GM18498 (cell line): ENCODE results near the gene RPL29.
A peak's percentile ranks its signal among the peaks of the same experiment; 100 is the strongest.
"Not testable (repeated sequence)": the region's sequence is repeated elsewhere in the genome, so short reads cannot be mapped to it uniquely, and the experiment has no call there.

ENCODE experiments used
- ATAC-seq: cut with Tn5 transposase; IDR thresholded peaks from one replicate; pipeline ENCODE4 v1.9.1; 2021; ENCODE audit warnings: mild to moderate bottlenecking, moderate library complexity; ENCODE audit not compliant: unreplicated experiment

The RPL29 gene

DNA sequence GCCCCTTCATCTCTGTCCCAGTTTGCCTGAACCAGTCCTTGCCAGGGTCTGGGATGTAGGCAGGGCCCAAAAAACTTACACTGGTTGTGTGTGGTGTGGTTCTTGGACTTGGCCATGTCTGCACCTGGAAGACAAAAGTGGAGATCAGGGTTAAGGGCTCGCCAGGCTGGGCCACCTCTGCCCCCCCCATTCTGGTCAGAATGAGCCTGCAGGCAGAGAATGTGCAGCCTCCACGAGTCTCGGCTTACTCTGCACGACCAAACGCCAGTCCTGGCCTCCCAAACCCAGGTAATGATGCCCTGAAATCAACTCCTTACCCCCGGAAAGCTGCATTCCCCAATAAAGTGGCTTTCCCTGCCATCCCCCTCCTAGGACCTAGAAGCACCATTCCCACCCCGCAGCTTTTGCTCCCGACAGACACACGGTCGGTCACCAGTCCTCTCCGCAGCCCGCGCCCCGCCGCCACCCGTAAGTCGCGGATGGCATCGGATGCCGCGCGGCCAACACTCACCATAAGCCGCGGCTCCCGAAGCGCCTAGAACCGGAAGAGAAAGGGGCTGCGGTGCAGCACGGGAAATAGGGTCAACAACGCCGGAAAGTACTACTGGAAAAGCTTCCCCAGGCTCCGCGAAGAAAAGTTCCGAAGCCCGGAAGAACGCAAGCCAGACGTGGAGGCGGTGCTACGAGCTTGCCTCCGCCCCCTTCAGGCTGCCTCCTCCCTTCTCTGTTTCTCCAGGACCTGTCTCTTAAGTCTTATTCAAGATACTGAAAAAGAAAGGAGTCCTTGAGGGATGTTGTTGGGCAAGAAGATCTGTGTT is at the start of gene RPL29:
Gene RPL29, minus strand, starts transcription at position 550 of the 818 bp plus-strand sequence. Its CDS starts 434 bp downstream, at position 116.
- ATAC-seq = peak; percentile 86

- no peak for ATAC-seq
Observed at GRCh38 chr3:52044869-52045619, 49.3 kb upstream of the RPL29 start.

- ATAC-seq = no peak
Observed at GRCh38 chr3:52043750-52044149, 48.1 kb upstream of the RPL29 start.

GRCh38 chr3:52043039-52043438 is 47.3 kb upstream of the RPL29 start:
- not testable (repeated sequence) for ATAC-seq

DNA sequence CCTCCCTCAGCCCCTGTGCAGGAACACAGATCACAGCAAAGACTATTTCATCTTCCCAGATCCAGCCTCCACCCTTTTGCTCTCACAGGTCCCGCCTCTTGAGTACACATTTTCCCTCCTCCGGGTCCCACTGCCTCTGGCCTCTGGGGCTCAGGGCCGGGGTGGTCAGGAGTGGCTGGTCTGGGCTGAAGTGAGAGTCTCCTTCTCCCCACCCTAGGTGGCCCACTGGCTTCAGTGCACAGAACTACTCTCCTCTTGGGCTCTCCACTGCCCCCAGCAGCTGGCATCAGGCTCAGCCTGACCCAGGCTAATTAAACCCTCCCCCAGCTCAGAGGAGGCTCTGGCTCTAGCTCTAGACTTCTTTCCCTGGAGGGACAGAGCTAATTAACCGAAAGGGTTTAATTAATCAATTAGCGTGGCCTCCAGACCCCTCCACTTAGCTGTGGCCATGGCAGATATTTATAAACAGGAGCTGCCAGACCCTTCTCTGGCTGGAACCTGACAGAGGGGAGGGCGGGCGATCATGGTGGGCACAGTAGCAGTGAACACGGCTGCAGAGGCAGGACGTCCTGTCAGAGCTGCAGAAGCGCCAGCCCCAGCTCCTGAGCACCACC is 45.5 kb upstream of the RPL29 start:
- no peak for ATAC-seq

DNA sequence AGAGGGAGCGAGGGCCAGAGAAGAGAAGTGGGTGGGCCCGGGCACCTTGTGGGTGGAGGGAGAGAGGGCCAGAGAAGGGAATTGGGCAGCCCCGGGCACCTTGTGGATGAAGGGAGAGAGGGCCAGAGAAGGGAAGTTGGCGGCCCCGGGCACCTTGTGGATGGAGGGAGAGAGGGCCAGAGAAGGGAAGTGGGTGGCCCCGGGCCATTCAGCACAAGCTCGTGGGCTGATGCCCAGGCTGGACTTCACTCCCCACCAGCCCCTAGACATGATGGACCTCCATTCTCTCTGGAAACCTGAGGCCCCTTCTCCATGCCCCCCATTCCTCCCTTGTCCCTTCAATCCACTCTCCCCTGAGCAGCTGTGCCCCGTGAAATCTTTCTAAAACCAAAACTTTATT is 44.9 kb upstream of the RPL29 start:
- ATAC-seq = no peak

GRCh38 chr3:52039846-52040245 is 44.2 kb upstream of the RPL29 start:
- ATAC-seq = no peak

DNA sequence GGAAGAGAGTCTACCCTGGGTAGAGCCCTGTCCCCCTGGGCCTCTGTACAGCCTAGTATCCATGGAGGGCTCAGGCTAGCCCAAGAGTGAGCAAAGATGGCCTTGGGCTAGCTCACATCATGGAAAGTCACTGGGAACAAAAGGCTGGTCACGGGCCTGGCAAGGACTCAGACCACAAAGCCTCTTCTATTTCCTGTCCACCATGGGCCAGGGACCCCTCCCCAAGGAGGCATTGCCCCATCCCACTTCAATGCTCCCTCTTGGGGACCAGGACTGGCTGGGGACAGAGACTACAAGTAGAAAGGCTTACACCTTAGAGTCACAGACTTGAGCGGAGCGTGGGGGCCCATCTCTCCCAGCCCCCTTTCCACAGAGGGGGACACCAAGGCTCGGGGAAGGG is 43.7 kb upstream of the RPL29 start:
- no peak for ATAC-seq

DNA sequence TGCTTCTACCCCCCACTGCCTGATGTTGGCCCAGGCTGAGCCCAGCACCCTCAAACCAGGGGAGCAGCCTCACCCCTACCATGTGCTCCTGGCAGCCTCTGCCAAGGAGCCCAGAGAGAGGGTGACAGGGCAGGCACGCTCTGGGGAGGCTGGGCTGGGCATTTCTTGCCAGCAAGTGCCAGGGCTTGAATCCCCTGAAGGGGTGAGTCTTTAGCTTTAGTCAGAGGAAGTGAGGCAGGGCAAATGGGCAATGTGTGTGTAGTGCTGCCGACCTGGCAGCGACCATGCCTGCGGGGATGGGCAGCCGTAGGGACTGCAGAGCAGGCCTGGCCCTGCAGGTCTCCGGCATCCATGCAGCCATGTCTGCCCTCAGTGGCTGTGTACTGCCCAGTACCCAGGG is 42.5 kb upstream of the RPL29 start:
- ATAC-seq = no peak

GRCh38 chr3:52037291-52037690 is 41.6 kb upstream of the RPL29 start:
- ATAC-seq = no peak

- no peak for ATAC-seq
Observed at GRCh38 chr3:52036829-52037228, 41.1 kb upstream of the RPL29 start.

- ATAC-seq = peak; percentile 76
Observed at GRCh38 chr3:52036222-52036694, 40.6 kb upstream of the RPL29 start.

DNA sequence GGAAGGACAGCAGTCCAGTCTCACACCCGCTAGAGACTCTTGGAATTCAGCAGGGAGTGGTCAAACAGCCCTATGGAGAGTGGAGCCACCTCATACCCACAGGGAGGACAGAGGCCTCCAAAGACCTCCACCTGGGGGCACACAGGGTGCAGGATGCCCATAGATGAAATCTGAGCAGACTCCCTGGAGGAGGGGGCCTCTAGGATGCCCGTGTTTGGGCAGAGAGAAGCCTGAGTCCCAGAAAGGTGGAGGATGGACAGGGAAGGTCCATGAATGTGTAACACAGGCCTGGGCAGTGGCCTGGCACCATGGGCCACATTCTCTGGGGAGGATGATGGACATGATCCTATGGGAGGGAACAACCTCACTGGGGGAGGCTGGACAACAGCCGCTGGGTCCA is 39.0 kb upstream of the RPL29 start:
- ATAC-seq = no peak

- no peak for ATAC-seq
Observed at GRCh38 chr3:52034212-52034611, 38.5 kb upstream of the RPL29 start.

GRCh38 chr3:52033748-52034147 is 38.1 kb upstream of the RPL29 start:
- ATAC-seq = not testable (repeated sequence)

DNA sequence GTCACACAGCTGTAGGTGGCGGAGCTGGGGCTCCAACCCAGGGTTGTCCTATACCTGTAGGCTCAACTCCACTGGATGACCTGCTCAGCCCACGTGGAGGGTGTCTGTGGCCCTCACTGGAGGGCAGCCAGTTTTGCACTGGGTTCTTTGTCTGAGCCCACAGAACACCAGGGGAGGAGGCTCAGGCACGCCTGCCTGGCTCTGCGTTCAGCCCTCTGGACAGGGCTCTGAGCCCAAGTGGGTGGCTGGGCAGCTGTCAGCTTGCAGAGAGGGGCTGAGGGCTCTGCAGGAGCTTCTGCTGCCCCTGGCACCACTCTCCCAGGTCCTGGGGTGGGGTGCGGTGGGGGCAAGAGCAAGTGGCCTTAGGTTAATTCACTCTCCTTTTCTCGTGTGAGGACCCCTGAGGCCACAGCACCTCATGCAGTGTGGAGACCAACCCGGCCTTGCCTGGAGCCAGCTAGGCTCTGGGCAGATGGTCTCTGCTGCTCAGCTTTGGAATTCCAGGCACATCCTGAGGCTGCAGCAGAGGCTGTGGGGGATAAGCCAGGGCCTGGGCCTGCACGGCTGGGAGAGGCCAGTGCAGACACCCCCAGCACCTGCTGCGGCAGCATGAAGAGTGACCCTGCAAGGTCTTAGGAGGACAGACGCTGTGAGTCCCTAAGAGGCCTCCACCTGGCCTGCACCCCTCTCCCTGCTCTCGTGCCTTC is 37.2 kb upstream of the RPL29 start:
- no peak for ATAC-seq

- no peak for ATAC-seq
Observed at GRCh38 chr3:52031896-52032295, 36.2 kb upstream of the RPL29 start.

GRCh38 chr3:52030714-52031310 is 35.1 kb upstream of the RPL29 start:
- ATAC-seq = no peak

DNA sequence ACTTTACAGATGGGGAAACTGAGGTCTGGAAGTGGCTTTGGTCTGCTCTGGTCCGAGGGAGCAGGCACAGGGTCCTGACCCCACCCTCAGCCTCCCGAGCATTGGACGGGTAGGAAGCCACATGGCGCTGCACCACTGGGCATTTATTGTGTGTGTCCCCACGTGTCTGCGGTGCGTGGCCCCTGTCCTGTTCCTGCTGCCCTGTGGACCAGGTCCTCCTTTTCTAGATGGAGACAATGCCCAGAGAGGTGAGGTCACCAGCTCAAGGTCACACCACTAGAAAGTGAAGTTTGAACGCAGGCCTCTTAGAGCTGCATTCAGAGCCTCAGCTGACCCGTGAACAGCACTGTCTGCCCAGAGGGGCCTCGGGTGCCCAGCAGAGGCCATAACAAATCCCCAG is 33.8 kb upstream of the RPL29 start:
- ATAC-seq = no peak

DNA sequence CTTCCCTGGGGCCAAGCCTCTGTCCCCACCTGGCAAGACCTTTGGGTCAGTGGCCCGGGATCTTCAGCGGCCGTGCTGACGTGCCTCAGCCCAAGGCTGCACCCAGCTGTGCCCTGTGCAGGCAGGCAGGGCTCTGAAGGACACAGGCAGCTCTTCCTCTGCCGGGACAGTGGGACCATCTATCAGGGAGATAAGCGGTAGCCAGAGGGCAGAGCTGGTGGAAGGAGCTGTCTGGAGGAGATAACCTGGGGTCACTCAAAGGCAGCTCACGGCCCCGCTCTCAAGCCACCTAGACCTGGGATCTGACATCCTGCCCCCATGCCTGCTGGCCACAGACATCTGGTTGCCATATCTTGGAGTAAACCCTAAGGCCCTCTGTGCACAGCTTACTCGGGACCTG is 33.4 kb upstream of the RPL29 start:
- ATAC-seq = no peak

GRCh38 chr3:52028572-52028971 is 32.9 kb upstream of the RPL29 start:
- no peak for ATAC-seq
